Measurements from ENCODE around the gene DOHH.

GRCh38 chr19:3548606-3549005 lies 48.1 kb upstream of the DOHH start:
- TF ChIP-seq POLR2A (IDR thresholded peaks at IDR 0.05): no peak
- TF ChIP-seq, protein P1, sequence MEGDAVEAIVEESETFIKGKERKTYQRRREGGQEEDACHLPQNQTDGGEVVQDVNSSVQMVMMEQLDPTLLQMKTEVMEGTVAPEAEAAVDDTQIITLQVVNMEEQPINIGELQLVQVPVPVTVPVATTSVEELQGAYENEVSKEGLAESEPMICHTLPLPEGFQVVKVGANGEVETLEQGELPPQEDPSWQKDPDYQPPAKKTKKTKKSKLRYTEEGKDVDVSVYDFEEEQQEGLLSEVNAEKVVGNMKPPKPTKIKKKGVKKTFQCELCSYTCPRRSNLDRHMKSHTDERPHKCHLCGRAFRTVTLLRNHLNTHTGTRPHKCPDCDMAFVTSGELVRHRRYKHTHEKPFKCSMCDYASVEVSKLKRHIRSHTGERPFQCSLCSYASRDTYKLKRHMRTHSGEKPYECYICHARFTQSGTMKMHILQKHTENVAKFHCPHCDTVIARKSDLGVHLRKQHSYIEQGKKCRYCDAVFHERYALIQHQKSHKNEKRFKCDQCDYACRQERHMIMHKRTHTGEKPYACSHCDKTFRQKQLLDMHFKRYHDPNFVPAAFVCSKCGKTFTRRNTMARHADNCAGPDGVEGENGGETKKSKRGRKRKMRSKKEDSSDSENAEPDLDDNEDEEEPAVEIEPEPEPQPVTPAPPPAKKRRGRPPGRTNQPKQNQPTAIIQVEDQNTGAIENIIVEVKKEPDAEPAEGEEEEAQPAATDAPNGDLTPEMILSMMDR (IDR thresholded peaks at IDR 0.05): no peak

Measured in prostate gland (tissue), 2 donors.